CD4-positive, alpha-beta T cell treated with Interleukin-6 at 100 ng/mL for 8 hours (primary cell): ENCODE results near the gene PRODH2.
"Not testable (repeated sequence)": the region's sequence is repeated elsewhere in the genome, so short reads cannot be mapped to it uniquely, and the experiment has no call there.

Source experiments
- DNase-seq: peaks from one replicate; pipeline ENCODE4 v3.0.0-alpha.2; 2020; ENCODE audit warnings: mixed read lengths, low spot score

Gene PRODH2

GRCh38 chr19:35796645-35797542, 15.8 kb downstream of the PRODH2 start:
- DNase-seq, result no peak

GRCh38 chr19:35795564-35795963, 17.1 kb downstream of the PRODH2 start:
- DNase-seq, result not testable (repeated sequence)

- DNase-seq, result no peak
Measured at GRCh38 chr19:35793381-35794165, 19.1 kb downstream of the PRODH2 start.

GRCh38 chr19:35792888-35793287, 19.8 kb downstream of the PRODH2 start:
- no peak for DNase-seq

GRCh38 chr19:35792312-35792711, 20.3 kb downstream of the PRODH2 start:
- no peak for DNase-seq

- DNase-seq, result no peak
Measured at GRCh38 chr19:35791814-35792279, 20.8 kb downstream of the PRODH2 start.

GRCh38 chr19:35790981-35791813, 21.4 kb downstream of the PRODH2 start:
- DNase-seq, result no peak

GRCh38 chr19:35789978-35790944, 22.4 kb downstream of the PRODH2 start:
- DNase-seq, result no peak

GRCh38 chr19:35789195-35789977, 23.3 kb downstream of the PRODH2 start:
- DNase-seq, result no peak

- no peak for DNase-seq
Measured at GRCh38 chr19:35788205-35788960, 24.3 kb downstream of the PRODH2 start.

GRCh38 chr19:35787227-35787799, 25.3 kb downstream of the PRODH2 start:
- no peak for DNase-seq

GRCh38 chr19:35786299-35787160, 26.1 kb downstream of the PRODH2 start:
- DNase-seq, result no peak

- DNase-seq, result no peak
Measured at GRCh38 chr19:35785339-35785627, 27.4 kb downstream of the PRODH2 start.

- no peak for DNase-seq
Measured at GRCh38 chr19:35784503-35785338, 27.9 kb downstream of the PRODH2 start.

GRCh38 chr19:35783469-35784434, 28.9 kb downstream of the PRODH2 start:
- DNase-seq, result no peak

- DNase-seq, result no peak
Measured at GRCh38 chr19:35782589-35782988, 30.1 kb downstream of the PRODH2 start.
